Measurements from ENCODE around the gene GPATCH4.

- TF ChIP-seq, protein P1, sequence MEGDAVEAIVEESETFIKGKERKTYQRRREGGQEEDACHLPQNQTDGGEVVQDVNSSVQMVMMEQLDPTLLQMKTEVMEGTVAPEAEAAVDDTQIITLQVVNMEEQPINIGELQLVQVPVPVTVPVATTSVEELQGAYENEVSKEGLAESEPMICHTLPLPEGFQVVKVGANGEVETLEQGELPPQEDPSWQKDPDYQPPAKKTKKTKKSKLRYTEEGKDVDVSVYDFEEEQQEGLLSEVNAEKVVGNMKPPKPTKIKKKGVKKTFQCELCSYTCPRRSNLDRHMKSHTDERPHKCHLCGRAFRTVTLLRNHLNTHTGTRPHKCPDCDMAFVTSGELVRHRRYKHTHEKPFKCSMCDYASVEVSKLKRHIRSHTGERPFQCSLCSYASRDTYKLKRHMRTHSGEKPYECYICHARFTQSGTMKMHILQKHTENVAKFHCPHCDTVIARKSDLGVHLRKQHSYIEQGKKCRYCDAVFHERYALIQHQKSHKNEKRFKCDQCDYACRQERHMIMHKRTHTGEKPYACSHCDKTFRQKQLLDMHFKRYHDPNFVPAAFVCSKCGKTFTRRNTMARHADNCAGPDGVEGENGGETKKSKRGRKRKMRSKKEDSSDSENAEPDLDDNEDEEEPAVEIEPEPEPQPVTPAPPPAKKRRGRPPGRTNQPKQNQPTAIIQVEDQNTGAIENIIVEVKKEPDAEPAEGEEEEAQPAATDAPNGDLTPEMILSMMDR (IDR thresholded peaks at IDR 0.05), result no peak
- TF ChIP-seq POLR2AphosphoS5 (IDR thresholded peaks at IDR 0.05) (no peak), POLR2A (IDR thresholded peaks at IDR 0.05) (no peak), EP300 (IDR thresholded peaks at IDR 0.05) (no peak)
Measured at GRCh38 chr1:156544592-156545102, 56.6 kb downstream of the GPATCH4 start.

All from stomach (tissue), 4 donors.